KMS-11 (cell line): ENCODE measurements around the gene TICAM2.
"Not testable (repeated sequence)": the region's sequence is repeated elsewhere in the genome, so short reads cannot be mapped to it uniquely, and the experiment has no call there.

Experiments used
- H2AFZ ChIP-seq: fragments of 200-600 bp; sonication (generic); 2 replicates; pipeline ENCODE4 v1.6.1; 2016; ENCODE audit warnings: antibody characterized with exemption, mixed run types, low read depth
- H3K27ac ChIP-seq: fragments of 200-600 bp; sonication (generic); 2 replicates; pipeline ENCODE4 v1.6.1; 2016; ENCODE audit warnings: mild to moderate bottlenecking, mixed run types
- H3K27me3 ChIP-seq: fragments of 200-600 bp; sonication (generic); 2 replicates; pipeline ENCODE4 v1.6.1; 2017; ENCODE audit warnings: mild to moderate bottlenecking, low read depth, mixed run types, moderate library complexity; ENCODE audit not compliant: insufficient read depth
- H3K36me3 ChIP-seq: fragments of 200-600 bp; sonication (generic); 2 replicates; pipeline ENCODE4 v1.6.1; 2017; ENCODE audit warnings: mild to moderate bottlenecking, mixed run types; ENCODE audit not compliant: insufficient read depth
- H3K4me1 ChIP-seq: fragments of 200-600 bp; sonication (generic); 2 replicates; pipeline ENCODE4 v1.6.1; 2016; ENCODE audit warnings: mild to moderate bottlenecking, low read depth, mixed run types; ENCODE audit not compliant: poor library complexity, severe bottlenecking
- H3K4me2 ChIP-seq: fragments of 200-600 bp; sonication (generic); 2 replicates; pipeline ENCODE4 v1.7.0; 2016; ENCODE audit warnings: mild to moderate bottlenecking, mixed run types
- H3K4me3 ChIP-seq: fragments of 200-600 bp; sonication (generic); IDR thresholded peaks from 2 replicates; pipeline ENCODE4 v1.6.1; 2017; ENCODE audit warnings: low read depth, low read length, mixed read lengths; ENCODE audit not compliant: insufficient read depth
- H3K79me2 ChIP-seq: fragments of 200-600 bp; sonication (generic); 2 replicates; pipeline ENCODE4 v1.6.1; 2016; ENCODE audit warnings: low read depth, mixed run types; ENCODE audit not compliant: insufficient read depth
- H3K9ac ChIP-seq: fragments of 200-600 bp; sonication (generic); 2 replicates; pipeline ENCODE4 v1.6.1; 2016; ENCODE audit warnings: mild to moderate bottlenecking, mixed run types
- H4K20me1 ChIP-seq: fragments of 200-600 bp; sonication (generic); 2 replicates; pipeline ENCODE4 v1.6.1; 2016; ENCODE audit warnings: mild to moderate bottlenecking, mixed run types; ENCODE audit not compliant: insufficient read depth
- CTCF ChIP-seq: fragments of 200-600 bp; sonication (generic); conservative IDR thresholded peaks from 2 replicates; pipeline ENCODE4 v1.6.1; 2017; ENCODE audit warnings: low read depth, mild to moderate bottlenecking, antibody characterized with exemption, low read length, moderate library complexity, mixed read lengths

The TICAM2 gene

GRCh38 chr5:115601701-115602590, at the start of gene TICAM2:
Gene TICAM2 (minus strand): TSS chr5:115602479. CDS start chr5:115581256, 21,223 bp downstream.
- Histone ChIP-seq H3K4me1 (peaks cover 28% of the 10 kb centered on the region), H2AFZ (peak within 1 kb of the TSS; percentile 74), H3K27ac (peak within 1 kb of the TSS; percentile 63), H4K20me1 (no peaks in the 10 kb centered on the region), H3K4me2 (peak within 1 kb of the TSS; percentile 95), H3K27me3 (no peaks in the 10 kb centered on the region), H3K9ac (peak within 1 kb of the TSS; percentile 67), H3K79me2 (no peaks in the 10 kb centered on the region), H3K36me3 (no peaks in the 10 kb centered on the region), H3K4me3 (no peak within 1 kb of the TSS)
- no peak for TF ChIP-seq CTCF

- Histone ChIP-seq H4K20me1 (no peaks in the 10 kb centered on the region), H3K4me3 (no peak overlapping the region), H3K79me2 (no peaks in the 10 kb centered on the region), H3K4me2 (no peak overlapping the region), H3K27ac (no peak overlapping the region), H3K9ac (no peak overlapping the region), H2AFZ (no peak overlapping the region), H3K27me3 (no peaks in the 10 kb centered on the region), H3K4me1 (no peaks in the 10 kb centered on the region), H3K36me3 (no peaks in the 10 kb centered on the region)
- no peak for TF ChIP-seq CTCF
These were observed 47.3 kb upstream of the TICAM2 start for GRCh38 chr5:115649541-115649940.

- H4K20me1 ChIP-seq: no peaks in the 10 kb centered on the region
- no peaks in the 10 kb centered on the region for H3K79me2 ChIP-seq
- H2AFZ ChIP-seq: no peak overlapping the region
These were observed 45.8 kb upstream of the TICAM2 start for GRCh38 chr5:115648056-115648455.

GRCh38 chr5:115645386-115645785, 43.1 kb upstream of the TICAM2 start:
- H4K20me1 ChIP-seq, H3K4me3 ChIP-seq, H3K79me2 ChIP-seq, H3K4me1 ChIP-seq, H3K4me2 ChIP-seq, H3K27ac ChIP-seq, H3K27me3 ChIP-seq, H2AFZ ChIP-seq, H3K9ac ChIP-seq, H3K36me3 ChIP-seq: not testable (repeated sequence)

More at GRCh38 chr5:115648056-115648455, 45.8 kb upstream of the TICAM2 start:
- H3K36me3 ChIP-seq: no peaks in the 10 kb centered on the region
- H3K4me1 ChIP-seq: no peaks in the 10 kb centered on the region
- no peak overlapping the region for H3K4me2 ChIP-seq
- no peaks in the 10 kb centered on the region for H3K27me3 ChIP-seq
- no peak for TF ChIP-seq CTCF
- no peak overlapping the region for H3K27ac ChIP-seq
- H3K4me3 ChIP-seq: no peak overlapping the region
- no peak overlapping the region for H3K9ac ChIP-seq

GRCh38 chr5:115644046-115644445, 41.8 kb upstream of the TICAM2 start:
- no peak overlapping the region for H2AFZ ChIP-seq
- no peak for TF ChIP-seq CTCF
- H3K4me2 ChIP-seq: no peak overlapping the region
- no peaks in the 10 kb centered on the region for H3K79me2 ChIP-seq
- H4K20me1 ChIP-seq: no peaks in the 10 kb centered on the region
- H3K9ac ChIP-seq: no peak overlapping the region
- H3K4me1 ChIP-seq: no peaks in the 10 kb centered on the region
- no peak overlapping the region for H3K27ac ChIP-seq
- H3K27me3 ChIP-seq: no peaks in the 10 kb centered on the region
- H3K36me3 ChIP-seq: no peaks in the 10 kb centered on the region
- H3K4me3 ChIP-seq: no peak overlapping the region
